ENCODE results near the gene HOOK2. TPM values are rescaled to one million over a fixed set of nuclear protein-coding genes. Genes with fewer than 3 reads are reported as not detected.

HOOK2 gene
- total and polyA plus RNA-seq, 9 of the 15 experiments (the other 6 are each of a cell fraction or from before 2014, with no cell fraction given) = 1.3 to 17.2 (median 9.9) TPM

DNA sequence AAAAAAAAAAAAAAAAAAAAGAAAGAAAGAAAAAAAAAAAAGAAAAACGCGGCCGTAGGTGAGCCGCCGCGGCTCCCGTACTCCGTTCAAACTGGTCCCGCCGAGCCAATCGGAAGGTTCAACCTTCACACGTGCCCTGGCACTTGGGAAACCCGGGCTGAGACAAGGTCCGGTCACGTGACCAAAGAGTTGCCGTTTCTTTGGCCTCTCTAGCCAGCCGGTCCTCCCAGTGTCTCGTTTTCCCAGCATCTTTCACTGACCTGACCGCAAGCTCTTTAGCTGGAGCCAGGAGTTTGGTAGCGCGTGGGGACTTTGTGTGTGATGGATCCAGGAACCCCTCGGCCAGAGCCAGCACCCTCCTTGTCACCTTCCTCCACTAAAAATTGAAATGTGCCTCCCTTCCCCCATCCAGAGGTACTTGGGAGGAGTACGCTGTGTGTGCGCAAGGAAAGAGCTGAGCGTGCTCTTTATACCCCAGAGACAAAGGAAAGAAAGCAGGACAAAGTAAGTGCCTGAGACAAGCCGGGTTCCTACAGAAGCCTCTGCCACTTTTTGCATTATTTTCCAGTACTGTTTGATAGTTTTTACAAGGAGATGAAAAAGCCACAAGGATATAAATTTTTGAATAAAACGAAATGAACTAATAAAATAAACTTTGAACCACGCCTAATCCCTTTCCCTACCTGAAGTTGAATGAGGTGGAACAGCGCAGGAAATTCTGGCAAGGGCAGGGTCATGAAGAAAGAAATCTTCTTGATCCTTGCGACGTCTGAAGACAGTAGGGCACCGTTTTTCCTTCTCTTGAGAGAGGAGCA, 52.6 kb downstream of the HOOK2 start (continued):
- TF ChIP-seq, protein P1, sequence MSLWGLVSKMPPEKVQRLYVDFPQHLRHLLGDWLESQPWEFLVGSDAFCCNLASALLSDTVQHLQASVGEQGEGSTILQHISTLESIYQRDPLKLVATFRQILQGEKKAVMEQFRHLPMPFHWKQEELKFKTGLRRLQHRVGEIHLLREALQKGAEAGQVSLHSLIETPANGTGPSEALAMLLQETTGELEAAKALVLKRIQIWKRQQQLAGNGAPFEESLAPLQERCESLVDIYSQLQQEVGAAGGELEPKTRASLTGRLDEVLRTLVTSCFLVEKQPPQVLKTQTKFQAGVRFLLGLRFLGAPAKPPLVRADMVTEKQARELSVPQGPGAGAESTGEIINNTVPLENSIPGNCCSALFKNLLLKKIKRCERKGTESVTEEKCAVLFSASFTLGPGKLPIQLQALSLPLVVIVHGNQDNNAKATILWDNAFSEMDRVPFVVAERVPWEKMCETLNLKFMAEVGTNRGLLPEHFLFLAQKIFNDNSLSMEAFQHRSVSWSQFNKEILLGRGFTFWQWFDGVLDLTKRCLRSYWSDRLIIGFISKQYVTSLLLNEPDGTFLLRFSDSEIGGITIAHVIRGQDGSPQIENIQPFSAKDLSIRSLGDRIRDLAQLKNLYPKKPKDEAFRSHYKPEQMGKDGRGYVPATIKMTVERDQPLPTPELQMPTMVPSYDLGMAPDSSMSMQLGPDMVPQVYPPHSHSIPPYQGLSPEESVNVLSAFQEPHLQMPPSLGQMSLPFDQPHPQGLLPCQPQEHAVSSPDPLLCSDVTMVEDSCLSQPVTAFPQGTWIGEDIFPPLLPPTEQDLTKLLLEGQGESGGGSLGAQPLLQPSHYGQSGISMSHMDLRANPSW (CRISPR knock-in tag; IDR thresholded peaks at IDR 0.05) = no peak
- TF ChIP-seq UBTF (IDR thresholded peaks at IDR 0.05; ENCODE audit: borderline replicate concordance in 1 of 2, low read depth in 2 of 2, low read length in 2 of 2) = no peak
- TF ChIP-seq ZKSCAN3 (CRISPR knock-in tag; IDR thresholded peaks at IDR 0.05) = no peak
- TF ChIP-seq, protein P2, sequence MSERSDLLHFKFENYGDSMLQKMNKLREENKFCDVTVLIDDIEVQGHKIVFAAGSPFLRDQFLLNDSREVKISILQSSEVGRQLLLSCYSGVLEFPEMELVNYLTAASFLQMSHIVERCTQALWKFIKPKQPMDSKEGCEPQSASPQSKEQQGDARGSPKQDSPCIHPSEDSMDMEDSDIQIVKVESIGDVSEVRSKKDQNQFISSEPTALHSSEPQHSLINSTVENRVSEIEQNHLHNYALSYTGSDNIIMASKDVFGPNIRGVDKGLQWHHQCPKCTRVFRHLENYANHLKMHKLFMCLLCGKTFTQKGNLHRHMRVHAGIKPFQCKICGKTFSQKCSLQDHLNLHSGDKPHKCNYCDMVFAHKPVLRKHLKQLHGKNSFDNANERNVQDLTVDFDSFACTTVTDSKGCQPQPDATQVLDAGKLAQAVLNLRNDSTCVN (CRISPR knock-in tag; IDR thresholded peaks at IDR 0.05) = no peak
- no peak for TF ChIP-seq ZNF77 (CRISPR knock-in tag; IDR thresholded peaks at IDR 0.05)
- TF ChIP-seq ILF3 (IDR thresholded peaks at IDR 0.05; ENCODE audit: borderline replicate concordance) = no peak
- no peak for TF ChIP-seq ZFP30 (CRISPR knock-in tag; IDR thresholded peaks at IDR 0.05; ENCODE audit: borderline replicate concordance)
- peak; percentile 67 for TF ChIP-seq TFAP4 (CRISPR knock-in tag; IDR thresholded peaks at IDR 0.05; ENCODE audit: borderline replicate concordance)
- no peak for TF ChIP-seq ARHGAP35 (IDR thresholded peaks at IDR 0.05; ENCODE audit: partially characterized antibody)
- no peak for TF ChIP-seq ZNF696 (CRISPR knock-in tag; conservative IDR thresholded peaks at IDR 0.05)
- no peak for TF ChIP-seq ZNF445 (CRISPR knock-in tag; IDR thresholded peaks at IDR 0.05; ENCODE audit: low read depth)
- TF ChIP-seq SRSF3 (IDR thresholded peaks at IDR 0.05; ENCODE audit: insufficient read depth, low read length) = no peak
- TF ChIP-seq NBN (IDR thresholded peaks at IDR 0.05; ENCODE audit: low read depth) = 0 out of 2 replicates have a peak, but pooled peaks have one; percentile 24
- no peak for TF ChIP-seq ZBTB43 (CRISPR knock-in tag; IDR thresholded peaks at IDR 0.05)
- TF ChIP-seq TAF7 (tag; IDR thresholded peaks at IDR 0.05) = no peak
- TF ChIP-seq HNRNPK (IDR thresholded peaks at IDR 0.05; ENCODE audit: low read depth, low read length, poor library complexity, severe bottlenecking) = no peak
- no peak for TF ChIP-seq PCBP1 (IDR thresholded peaks at IDR 0.05; ENCODE audit: low read depth, low read length, poor library complexity, severe bottlenecking)
- TF ChIP-seq RFX1 (IDR thresholded peaks at IDR 0.05) = no peak
- TF ChIP-seq MCM5 (IDR thresholded peaks at IDR 0.05; ENCODE audit: low read depth) = no peak
- TF ChIP-seq ZNF282 (CRISPR knock-in tag; IDR thresholded peaks at IDR 0.05) = no peak
